IMR-90 (cell line): ENCODE results near the gene ARSD. TPM values are rescaled to one million over a fixed set of nuclear protein-coding genes. Genes with fewer than 3 reads are reported as not detected.

Source experiments
- ATAC-seq: fragments of 200-7000 bp; cut with Tn5 transposase; 2 replicates; pipeline ENCODE4 v1.9.1; 2020; ENCODE audit warnings: low read depth, mild to moderate bottlenecking, moderate library complexity
- BruUV-seq: library from RNA; stranded (reverse); fragments of 400-500 nt; replicated peaks from 2 replicates; lab custom pipeline; 2021; lab: Mats Ljungman, UMichigan
- CTCF ChIA-PET: fragments of 300-600 bp; formaldehyde crosslinking; extraction: SDS; loops from one replicate; lab custom pipeline; 2021; ENCODE audit warnings: antibody characterized with exemption; lab: Yijun Ruan, JAX
- POLR2A ChIA-PET: fragments of 300-600 bp; sonication (Branson Sonifier 250); formaldehyde crosslinking; loops from one replicate; lab custom pipeline; 2022; ENCODE audit warnings: antibody characterized with exemption; ENCODE audit not compliant: unreplicated experiment; lab: Charles Lee
- DNase-seq: peaks from one replicate; pipeline ENCODE4 v3.0.0; 2013
- H2AFZ ChIP-seq: replicated peaks from 2 replicates; pipeline ENCODE3; 2013; ENCODE audit warnings: low read length, mild to moderate bottlenecking; ENCODE audit not compliant: poor library complexity
- H2AK5ac ChIP-seq: 2 replicates; pipeline ENCODE4 v1.6.1; 2013; ENCODE audit warnings: low read depth, low read length, inconsistent platforms
- H2AK9ac ChIP-seq: replicated peaks from 2 replicates; pipeline ENCODE3; 2013; ENCODE audit warnings: mild to moderate bottlenecking, low read depth, low read length, moderate library complexity; ENCODE audit not compliant: poor library complexity
- H2BK120ac ChIP-seq: 2 replicates; pipeline ENCODE4 v1.6.1; 2013; ENCODE audit warnings: low read depth, low read length, inconsistent platforms
- H2BK15ac ChIP-seq: 3 replicates; pipeline ENCODE4 v1.6.1; 2013; ENCODE audit warnings: low read depth, low read length, inconsistent platforms
- H2BK20ac ChIP-seq: 2 replicates; pipeline ENCODE4 v1.6.1; 2013; ENCODE audit warnings: low read depth, mild to moderate bottlenecking, inconsistent platforms, low read length, moderate library complexity
- H2BK5ac ChIP-seq: 2 replicates; pipeline ENCODE4 v1.6.1; 2013; ENCODE audit warnings: mild to moderate bottlenecking, low read depth, low read length, inconsistent platforms; ENCODE audit not compliant: poor library complexity, severe bottlenecking
- H3K14ac ChIP-seq: replicated peaks from 2 replicates; pipeline ENCODE4 v1.6.1; 2013; ENCODE audit warnings: low read depth, low read length, inconsistent platforms
- H3K18ac ChIP-seq: 2 replicates; pipeline ENCODE4 v1.6.1; 2013; ENCODE audit warnings: low read depth, low read length, control low read depth
- H3K23ac ChIP-seq: 2 replicates; pipeline ENCODE4 v1.6.1; 2013; ENCODE audit warnings: low read depth, low read length, inconsistent platforms
- H3K27ac ChIP-seq: 2 replicates; pipeline ENCODE4 v1.5.1; 2013; ENCODE audit warnings: mild to moderate bottlenecking, control low read depth, low read length; ENCODE audit not compliant: insufficient read depth
- H3K27me3 ChIP-seq: 2 replicates; pipeline ENCODE4 v1.6.1; 2013; ENCODE audit warnings: low read length; ENCODE audit not compliant: control insufficient read depth, insufficient read depth
- H3K36me3 ChIP-seq: 2 replicates; pipeline ENCODE4 v1.6.1; 2013; ENCODE audit warnings: low read length, mixed read lengths; ENCODE audit not compliant: control insufficient read depth, insufficient read depth
- H3K4ac ChIP-seq: 2 replicates; pipeline ENCODE4 v1.6.1; 2013; ENCODE audit warnings: low read depth, low read length, inconsistent platforms
- H3K4me1 ChIP-seq: 2 replicates; pipeline ENCODE4 v1.6.1; 2013; ENCODE audit warnings: low read length, mixed read lengths; ENCODE audit not compliant: control insufficient read depth, insufficient read depth
- H3K4me2 ChIP-seq: 2 replicates; pipeline ENCODE4 v1.6.1; 2013; ENCODE audit warnings: low read depth, mild to moderate bottlenecking, control low read depth, low read length, moderate library complexity
- H3K4me3 ChIP-seq: 2 replicates; pipeline ENCODE4 v1.5.1; 2013; ENCODE audit warnings: low read depth, mild to moderate bottlenecking, control low read depth, low read length, moderate library complexity; ENCODE audit not compliant: insufficient read depth
- H3K56ac ChIP-seq: 2 replicates; pipeline ENCODE4 v1.6.1; 2013; ENCODE audit warnings: low read length, inconsistent platforms; ENCODE audit not compliant: insufficient read depth; ENCODE audit errors: extremely low read depth
- H3K79me1 ChIP-seq, 2 experiments: 2 replicates each; pipeline ENCODE4 v1.6.1; 2013; ENCODE audit warnings: low read length in 2 of 2, inconsistent platforms in 1 of 2, low read depth in 1 of 2
- H3K9ac ChIP-seq: 2 replicates; pipeline ENCODE4 v1.6.1; 2013; ENCODE audit warnings: low read depth, low read length, control low read depth
- H3K9me1 ChIP-seq: 2 replicates; pipeline ENCODE4 v1.6.1; 2013; ENCODE audit warnings: low read length, inconsistent platforms; ENCODE audit not compliant: insufficient read depth
- H3K9me3 ChIP-seq: 2 replicates; pipeline ENCODE4 v1.6.1; 2013; ENCODE audit warnings: low read length; ENCODE audit not compliant: control insufficient read depth, insufficient read depth
- H4K20me1 ChIP-seq: 2 replicates; pipeline ENCODE4 v1.6.1; 2013; ENCODE audit warnings: low read length, inconsistent platforms; ENCODE audit not compliant: insufficient read depth
- H4K5ac ChIP-seq: 2 replicates; pipeline ENCODE4 v1.6.1; 2013; ENCODE audit warnings: mild to moderate bottlenecking, low read depth, low read length, control low read depth
- H4K8ac ChIP-seq, 2 experiments: 2 replicates each; pipeline ENCODE4 v1.6.1; 2013; ENCODE audit warnings: low read depth in 2 of 2, low read length in 2 of 2, control low read depth in 1 of 2, inconsistent platforms in 1 of 2
- H4K91ac ChIP-seq: 2 replicates; pipeline ENCODE4 v1.6.1; 2013; ENCODE audit warnings: low read depth, low read length, inconsistent platforms; ENCODE audit not compliant: insufficient read depth
- BHLHE40 ChIP-seq: fragments of 150-350 bp; IDR thresholded peaks from 2 replicates; pipeline ENCODE4 v1.6.1; 2016; ENCODE audit warnings: mild to moderate bottlenecking, low read depth, low read length
- CEBPB ChIP-seq: IDR thresholded peaks from 2 replicates; pipeline ENCODE4 v1.6.1; 2012; ENCODE audit warnings: low read depth, low read length, improper control_type of control experiment
- CHD1 ChIP-seq: IDR thresholded peaks from 2 replicates; pipeline ENCODE4 v1.6.1; 2012; ENCODE audit warnings: low read depth, low read length, improper control_type of control experiment
- FOS ChIP-seq: fragments of 150-350 bp; IDR thresholded peaks from 2 replicates; pipeline ENCODE4 v1.6.1; 2016; ENCODE audit warnings: low read depth, low read length
- MAFK ChIP-seq: IDR thresholded peaks from 2 replicates; pipeline ENCODE4 v1.6.1; 2012; ENCODE audit warnings: low read depth, low read length, improper control_type of control experiment
- MAZ ChIP-seq: IDR thresholded peaks from 2 replicates; pipeline ENCODE4 v1.6.1; 2012; ENCODE audit warnings: low read depth, mild to moderate bottlenecking, low read length, improper control_type of control experiment, moderate library complexity, borderline replicate concordance
- MXI1 ChIP-seq: IDR thresholded peaks from 2 replicates; pipeline ENCODE4 v1.6.1; 2012; ENCODE audit warnings: low read depth, mild to moderate bottlenecking, low read length, moderate library complexity, borderline replicate concordance
- NFE2L2 ChIP-seq: fragments of 150-350 bp; IDR thresholded peaks from 2 replicates; pipeline ENCODE4 v1.6.1; 2016; ENCODE audit warnings: low read depth, mild to moderate bottlenecking, low read length
- POLR2A ChIP-seq: IDR thresholded peaks from 2 replicates; pipeline ENCODE4 v1.6.1; 2012; ENCODE audit warnings: mild to moderate bottlenecking, low read depth, low read length
- RAD21 ChIP-seq: IDR thresholded peaks from 2 replicates; pipeline ENCODE4 v1.6.1; 2012; ENCODE audit warnings: low read length, improper control_type of control experiment
- RCOR1 ChIP-seq: IDR thresholded peaks from 2 replicates; pipeline ENCODE4 v1.6.1; 2012; ENCODE audit warnings: mild to moderate bottlenecking, low read length, improper control_type of control experiment; ENCODE audit not compliant: insufficient replicate concordance
- RFX5 ChIP-seq: IDR thresholded peaks from 2 replicates; pipeline ENCODE4 v1.8.0; 2012; ENCODE audit warnings: low read depth, mild to moderate bottlenecking, low read length, moderate library complexity
- SMC3 ChIP-seq: fragments of 150-350 bp; IDR thresholded peaks from 2 replicates; pipeline ENCODE4 v1.6.1; 2016; ENCODE audit warnings: low read depth, mild to moderate bottlenecking, antibody characterized with exemption, low read length, moderate library complexity
- WGBS, 2 experiments: methylation state at CpG; one replicate each; pipeline versions ENCODE4 v1.1.5 to v1.1.7; 2013; ENCODE audit warnings: missing lambda C conversion rate in 2 of 2; ENCODE audit not compliant: insufficient read length in 1 of 2; ENCODE audit errors: extremely low coverage in 2 of 2; 5-methylcytosine and 5-hydroxymethylcytosine counted together
- dilution Hi-C: fragments of 300-500 bp; cut with HindIII; formaldehyde crosslinking; loops from one replicate; pipeline ENCODE4 v1.14.3; 2018; ENCODE audit warnings: low sequenced_read_pairs; ENCODE audit not compliant: unreplicated experiment
- in situ Hi-C: fragments of 300-500 bp; cut with MboI; formaldehyde crosslinking; loops from 3 replicates; pipeline ENCODE4 v1.14.3; 2019; ENCODE audit warnings: low sequenced_read_pairs, inconsistent platforms, mixed read lengths
- intact Hi-C: fragments of 100-400 bp; cut with micrococcal nuclease; formaldehyde crosslinking; loops from 2 replicates; pipeline ENCODE4 v1.10.0; 2022
- polyA plus RNA-seq, 3 experiments: library from polyadenylated mRNA; depleted of rRNA; stranded (reverse); fragments of >200 nt; gene quantifications; 2 replicates each; pipeline ENCODE4 v1.2.3, GENCODE V29; 2012; ENCODE audit warnings: low replicate concordance in 1 of 3
- total RNA-seq: library from RNA; depleted of rRNA; stranded (reverse); fragments of >200 nt; gene quantifications from 2 replicates; pipeline ENCODE4 v1.2.3, GENCODE V29; 2012
- TF ChIP-seq, protein P1 (sequence below): conservative IDR thresholded peaks from 2 replicates; pipeline ENCODE4 v1.5.1; 2012; ENCODE audit warnings: mild to moderate bottlenecking, low read depth, low read length, improper control_type of control experiment
- TF ChIP-seq, protein P2 (sequence below): fragments of 150-350 bp; IDR thresholded peaks from 2 replicates; pipeline ENCODE4 v1.6.1; 2016; ENCODE audit warnings: low read depth, mild to moderate bottlenecking, low read length, moderate library complexity, borderline replicate concordance
- TF ChIP-seq, protein P3 (sequence below): fragments of 150-350 bp; IDR thresholded peaks from 2 replicates; pipeline ENCODE4 v1.6.1; 2017; ENCODE audit warnings: mild to moderate bottlenecking, antibody characterized with exemption, low read length, low read depth

Gene ARSD
- total and polyA plus RNA-seq, 2 of the 4 experiments (the other 2 are of a cell fraction) = 5.1 to 6.3 TPM

DNA sequence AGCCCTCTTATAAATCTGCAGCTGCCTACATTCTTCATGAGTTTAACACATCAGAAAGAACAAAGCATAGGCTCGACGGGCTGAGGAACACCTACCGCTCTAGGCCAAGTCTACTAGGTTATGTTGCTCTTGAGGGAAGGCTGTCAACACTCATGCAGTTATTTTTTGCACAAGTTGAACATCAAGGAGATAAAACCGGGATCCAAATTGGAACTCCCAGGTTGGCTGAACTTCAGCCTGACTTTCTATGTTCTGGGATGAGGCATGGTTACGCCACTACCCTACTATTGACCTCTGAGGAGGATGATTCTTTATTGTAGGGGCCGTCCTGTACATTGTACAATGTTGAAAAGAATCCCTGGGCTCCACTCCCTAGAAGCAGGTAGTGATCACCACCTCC lies 39.9 kb upstream of the ARSD start:
- H2BK120ac ChIP-seq = no peak overlapping the region
- H3K9me1 ChIP-seq = no peaks in the 10 kb centered on the region
- H3K4me2 ChIP-seq = no peak overlapping the region
- BruUV-seq = no TSS peak
- H3K14ac ChIP-seq = no peak overlapping the region
- H4K5ac ChIP-seq = no peak overlapping the region
- no peak overlapping the region for H3K56ac ChIP-seq
- H3K4me1 ChIP-seq = peaks cover 1% of the 10 kb centered on the region; the same call in 1 of the 2 replicates
- TF ChIP-seq MAZ (no peak), RFX5 (no peak), MAFK (no peak), NFE2L2 (no peak), RAD21 (no peak), POLR2A (no peak), CEBPB (no peak), CHD1 (no peak), FOS (no peak), BHLHE40 (no peak), SMC3 (no peak), MXI1 (no peak), RCOR1 (no peak)
- TF ChIP-seq, protein P1, sequence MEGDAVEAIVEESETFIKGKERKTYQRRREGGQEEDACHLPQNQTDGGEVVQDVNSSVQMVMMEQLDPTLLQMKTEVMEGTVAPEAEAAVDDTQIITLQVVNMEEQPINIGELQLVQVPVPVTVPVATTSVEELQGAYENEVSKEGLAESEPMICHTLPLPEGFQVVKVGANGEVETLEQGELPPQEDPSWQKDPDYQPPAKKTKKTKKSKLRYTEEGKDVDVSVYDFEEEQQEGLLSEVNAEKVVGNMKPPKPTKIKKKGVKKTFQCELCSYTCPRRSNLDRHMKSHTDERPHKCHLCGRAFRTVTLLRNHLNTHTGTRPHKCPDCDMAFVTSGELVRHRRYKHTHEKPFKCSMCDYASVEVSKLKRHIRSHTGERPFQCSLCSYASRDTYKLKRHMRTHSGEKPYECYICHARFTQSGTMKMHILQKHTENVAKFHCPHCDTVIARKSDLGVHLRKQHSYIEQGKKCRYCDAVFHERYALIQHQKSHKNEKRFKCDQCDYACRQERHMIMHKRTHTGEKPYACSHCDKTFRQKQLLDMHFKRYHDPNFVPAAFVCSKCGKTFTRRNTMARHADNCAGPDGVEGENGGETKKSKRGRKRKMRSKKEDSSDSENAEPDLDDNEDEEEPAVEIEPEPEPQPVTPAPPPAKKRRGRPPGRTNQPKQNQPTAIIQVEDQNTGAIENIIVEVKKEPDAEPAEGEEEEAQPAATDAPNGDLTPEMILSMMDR = no peak
- TF ChIP-seq, protein P2, sequence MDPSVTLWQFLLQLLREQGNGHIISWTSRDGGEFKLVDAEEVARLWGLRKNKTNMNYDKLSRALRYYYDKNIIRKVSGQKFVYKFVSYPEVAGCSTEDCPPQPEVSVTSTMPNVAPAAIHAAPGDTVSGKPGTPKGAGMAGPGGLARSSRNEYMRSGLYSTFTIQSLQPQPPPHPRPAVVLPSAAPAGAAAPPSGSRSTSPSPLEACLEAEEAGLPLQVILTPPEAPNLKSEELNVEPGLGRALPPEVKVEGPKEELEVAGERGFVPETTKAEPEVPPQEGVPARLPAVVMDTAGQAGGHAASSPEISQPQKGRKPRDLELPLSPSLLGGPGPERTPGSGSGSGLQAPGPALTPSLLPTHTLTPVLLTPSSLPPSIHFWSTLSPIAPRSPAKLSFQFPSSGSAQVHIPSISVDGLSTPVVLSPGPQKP = no peak
- TF ChIP-seq, protein P3, sequence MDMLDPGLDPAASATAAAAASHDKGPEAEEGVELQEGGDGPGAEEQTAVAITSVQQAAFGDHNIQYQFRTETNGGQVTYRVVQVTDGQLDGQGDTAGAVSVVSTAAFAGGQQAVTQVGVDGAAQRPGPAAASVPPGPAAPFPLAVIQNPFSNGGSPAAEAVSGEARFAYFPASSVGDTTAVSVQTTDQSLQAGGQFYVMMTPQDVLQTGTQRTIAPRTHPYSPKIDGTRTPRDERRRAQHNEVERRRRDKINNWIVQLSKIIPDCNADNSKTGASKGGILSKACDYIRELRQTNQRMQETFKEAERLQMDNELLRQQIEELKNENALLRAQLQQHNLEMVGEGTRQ = no peak
- no peak overlapping the region for H3K4me3 ChIP-seq
- H3K27ac ChIP-seq = no peak overlapping the region
- H3K9ac ChIP-seq = no peak overlapping the region
- dilution Hi-C loops = no loop called here
- WGBS, 2 experiments = no CpG with 5 or more reads among the region's 6 CpGs
- no peak overlapping the region for H2AFZ ChIP-seq
- H3K18ac ChIP-seq = no peak overlapping the region
- H3K36me3 ChIP-seq = no peaks in the 10 kb centered on the region
- in situ Hi-C loops = no loop called here
- DNase-seq (no peak), ATAC-seq (no peak)
- H3K9me3 ChIP-seq = peaks cover 5% of the 10 kb centered on the region; the same call in 1 of the 2 replicates
- no peak overlapping the region for H3K4ac ChIP-seq
- no peak overlapping the region for H4K91ac ChIP-seq
- no peak overlapping the region for H2AK9ac ChIP-seq
- H4K20me1 ChIP-seq = no peaks in the 10 kb centered on the region
- H3K79me1 ChIP-seq = no peaks in the 10 kb centered on the region
- POLR2A ChIA-PET = no interaction called here
- H2BK5ac ChIP-seq = no peak overlapping the region
- H2BK20ac ChIP-seq = no peak overlapping the region
- no peak overlapping the region for H3K23ac ChIP-seq
- intact Hi-C loops = no loop called here
- no peak overlapping the region for H4K8ac ChIP-seq
- CTCF ChIA-PET = no interaction called here
- no peak overlapping the region for H2AK5ac ChIP-seq
- H2BK15ac ChIP-seq = no peak overlapping the region
- no peaks in the 10 kb centered on the region for H3K27me3 ChIP-seq
